ENCODE data around the gene CSTB. TPM values are rescaled to one million over a fixed set of nuclear protein-coding genes. Genes with fewer than 3 reads are reported as not detected.

CSTB gene
- total and polyA plus RNA-seq, 2 of the 8 experiments (the other 6 are each of a cell fraction or from before 2014, with no cell fraction given), result 53.8 to 64.1 TPM

DNA sequence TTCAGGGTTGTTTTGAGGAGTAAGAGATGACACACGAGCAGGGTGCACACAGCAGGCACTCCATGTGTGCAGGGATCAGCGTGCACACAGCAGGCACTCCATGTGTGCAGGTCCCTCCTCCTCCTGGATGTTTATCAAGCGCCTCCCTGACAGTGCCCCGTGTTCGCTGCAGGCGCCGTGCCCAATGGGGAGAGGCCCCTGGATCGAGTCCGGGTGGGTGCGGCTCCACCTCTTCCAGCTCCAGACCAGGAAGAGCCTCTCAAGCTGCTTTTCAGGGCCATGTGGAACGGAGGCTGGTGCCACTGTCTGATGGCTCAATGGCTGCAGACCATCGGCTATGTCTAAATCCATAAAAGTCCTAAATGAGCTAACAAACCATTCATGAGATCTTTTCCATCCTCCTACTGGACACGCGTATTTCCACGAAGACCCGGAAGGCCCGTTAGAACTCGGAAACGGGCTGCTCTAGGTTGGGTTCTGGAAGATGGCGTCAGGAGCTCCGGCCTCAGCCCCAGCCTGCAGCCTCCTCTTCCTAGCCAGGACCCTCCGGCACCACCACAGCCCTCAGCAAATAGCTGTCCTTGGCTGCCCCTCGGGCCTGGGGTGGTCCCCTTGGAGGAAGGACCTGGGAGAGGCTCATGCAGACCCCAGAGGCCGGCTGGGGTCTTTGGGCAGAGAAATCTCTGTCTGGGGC is 49.3 kb upstream of the CSTB start:
- WGBS, 2 experiments (ENCODE audit: extremely low coverage in 1 of 2, insufficient coverage in 1 of 2, insufficient read length in 1 of 2, insufficient replicate concordance in 2 of 2, low coverage in 1 of 2, low lambda C conversion rate in 2 of 2, missing lambda C conversion rate in 1 of 2), result 92% methylated on average over 23 of the region's 24 CpGs; no CpG with 5 or more reads in 1 of the 2 experiments
- Histone ChIP-seq H3K27ac (ENCODE audit: low read depth, low read length) (no peak overlapping the region), H2AFZ (ENCODE audit: low read length) (no peak overlapping the region), H3K14ac (ENCODE audit: insufficient read length) (no peak overlapping the region), H3K4me1 (replicated peaks in 1 of 4; ENCODE audit: control insufficient read depth in 3 of 4, insufficient read depth in 4 of 4, low read length in 3 of 4) (peaks cover 0 to 7% (median 4%) of the 10 kb centered on the region in 4 experiments; a peak in 3 of 7 replicates), H2BK120ac (replicated peaks; ENCODE audit: low read depth, low read length) (no peak overlapping the region), H3K4me3 (ENCODE audit: extremely low read depth in 1 of 4, insufficient read depth in 2 of 4, low read depth in 3 of 4, low read length in 4 of 4) (no peak overlapping the region), H3K36me3 (ENCODE audit: control insufficient read depth in 2 of 4, insufficient read depth in 4 of 4, low read length in 3 of 4) (no peaks in the 10 kb centered on the region), H3K9me3 (ENCODE audit: insufficient read depth in 2 of 2, low read depth in 1 of 2, low read length in 1 of 2) (peaks cover 0 to 10% of the 10 kb centered on the region in 2 experiments; a peak in 1 of 4 replicates), H2BK12ac (ENCODE audit: low read depth, low read length) (no peak overlapping the region; the same call in 1 of the 2 replicates), H4K8ac (ENCODE audit: extremely low read depth, insufficient read depth, low read length) (no peak overlapping the region), H3K56ac (replicated peaks; ENCODE audit: insufficient read length, low read depth, low read length) (no peak overlapping the region), H3K23me2 (ENCODE audit: low read depth, low read length) (no peaks in the 10 kb centered on the region), H3K27me3 (replicated peaks in 1 of 4; ENCODE audit: control insufficient read depth in 3 of 4, extremely low read depth in 1 of 4, insufficient read depth in 3 of 4, low read length in 3 of 4) (no peaks in the 10 kb centered on the region), H3K4me2 (ENCODE audit: insufficient read depth in 1 of 2, low read depth in 2 of 2, low read length in 2 of 2) (no peak overlapping the region), H3K79me2 (ENCODE audit: control insufficient read depth in 1 of 2, insufficient read depth in 2 of 2, low read length in 2 of 2) (no peaks in the 10 kb centered on the region), H4K20me1 (replicated peaks in 1 of 2; ENCODE audit: control insufficient read depth in 1 of 2, insufficient read depth in 2 of 2, low read length in 2 of 2) (no peaks in the 10 kb centered on the region), H4K5ac (ENCODE audit: insufficient read length, low read depth, low read length) (no peak overlapping the region), H2BK15ac (ENCODE audit: low read length) (no peak overlapping the region), H3K18ac (ENCODE audit: extremely low read depth, low read length) (no peak overlapping the region), H2BK20ac (ENCODE audit: low read length) (no peak overlapping the region), H2BK5ac (ENCODE audit: low read depth, low read length) (no peak overlapping the region), H3K23ac (ENCODE audit: insufficient read length) (no peak overlapping the region), H3K79me1 (ENCODE audit: low read depth, low read length) (no peaks in the 10 kb centered on the region), H3K9ac (replicated peaks in 1 of 4; ENCODE audit: extremely low read depth in 1 of 4, low read depth in 3 of 4, low read length in 3 of 4) (no peak overlapping the region), H3K4ac (replicated peaks; ENCODE audit: insufficient read length, low read depth, low read length) (no peak overlapping the region), H2AK5ac (ENCODE audit: low read depth, low read length) (no peak overlapping the region), H4K91ac (replicated peaks; ENCODE audit: insufficient read length, low read length) (no peak overlapping the region)
- ChIA-PET CTCF (ENCODE audit: partially characterized antibody) (interaction anchor here (0.6 to 3.2 kb wide), 11 partner anchors 8 to 250 kb away, joined by 3 to 26 read pairs (median 4); no protein-coding TSS in a partner anchor), POLR2A (ENCODE audit: partially characterized antibody) (interaction anchor here (0.7 to 1.5 kb wide), 5 partner anchors 11 to 18 kb away, joined by 3 to 6 read pairs (median 5); no protein-coding TSS in a partner anchor)
- no peak for FAIRE-seq
- DNase-seq (ENCODE audit: low read depth in 1 of 2, low spot score in 2 of 2), result no peak
- TF ChIP-seq SIN3A (conservative IDR thresholded peaks at IDR 0.05 in 1 of 2, IDR thresholded peaks at IDR 0.05 in 1 of 2; ENCODE audit: low read depth in 1 of 2, low read length in 2 of 2) (no peak), SIX5 (IDR thresholded peaks at IDR 0.05; ENCODE audit: low read depth, low read length) (no peak), RBBP5 (IDR thresholded peaks at IDR 0.05; ENCODE audit: borderline replicate concordance, low read depth, low read length) (no peak), CBX5 (IDR thresholded peaks at IDR 0.05; ENCODE audit: low read depth, low read length) (no peak), TBP (IDR thresholded peaks at IDR 0.05; ENCODE audit: low read depth, low read length) (no peak), CREB1 (IDR thresholded peaks at IDR 0.05) (no peak), POLR2AphosphoS5 (IDR thresholded peaks at IDR 0.05; ENCODE audit: low read depth, low read length) (no peak), RXRA (IDR thresholded peaks at IDR 0.05; ENCODE audit: insufficient read depth, low read depth, low read length) (no peak), YY1 (IDR thresholded peaks at IDR 0.05; ENCODE audit: low read depth, low read length) (no peak), PHF8 (conservative IDR thresholded peaks at IDR 0.05; ENCODE audit: low read depth, low read length) (no peak), SP2 (IDR thresholded peaks at IDR 0.05; ENCODE audit: low read length) (no peak), RFX5 (IDR thresholded peaks at IDR 0.05; ENCODE audit: borderline replicate concordance, low read depth, low read length) (no peak), BACH1 (IDR thresholded peaks at IDR 0.05; ENCODE audit: low read length) (no peak), SP1 (IDR thresholded peaks at IDR 0.05; ENCODE audit: low read depth, low read length) (no peak)
